GM18498 (cell line): ENCODE results near the gene EEFSEC.

Experiments
- ATAC-seq: cut with Tn5 transposase; IDR thresholded peaks from one replicate; pipeline ENCODE4 v1.9.1; 2021; ENCODE audit warnings: mild to moderate bottlenecking, moderate library complexity; ENCODE audit not compliant: unreplicated experiment

The EEFSEC gene

DNA sequence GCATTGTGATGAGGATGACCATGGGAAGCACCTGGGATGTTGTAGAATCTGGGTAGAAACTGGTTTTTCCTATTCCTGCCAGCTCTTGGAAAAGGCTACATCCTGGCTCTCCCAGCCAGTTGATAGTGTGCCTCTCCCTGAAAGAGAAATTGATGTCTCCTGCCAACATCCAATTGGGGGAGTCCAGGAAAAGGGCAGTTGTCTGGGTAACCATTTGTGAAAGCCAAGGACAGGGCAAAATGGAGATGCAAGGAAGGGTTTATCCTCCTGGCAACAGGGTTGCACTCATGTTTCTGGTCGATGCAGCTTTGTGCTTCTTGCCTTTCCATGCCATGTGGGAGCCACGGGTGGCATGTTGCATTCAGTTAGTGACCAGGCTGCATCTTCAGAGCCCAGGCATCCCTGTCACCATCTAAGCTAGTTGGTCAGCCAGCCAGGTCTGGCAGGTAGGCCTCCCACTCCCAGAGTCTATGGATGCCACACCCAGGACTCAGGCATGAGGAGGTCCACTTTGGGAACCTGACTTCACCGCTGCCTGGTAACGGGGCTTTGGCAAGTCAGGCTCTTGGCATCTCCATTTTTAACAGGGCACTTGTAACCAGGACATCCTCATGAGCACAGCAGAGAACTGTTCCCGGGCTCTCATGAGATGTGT, 159.9 kb downstream of the EEFSEC start:
- no peak for ATAC-seq

DNA sequence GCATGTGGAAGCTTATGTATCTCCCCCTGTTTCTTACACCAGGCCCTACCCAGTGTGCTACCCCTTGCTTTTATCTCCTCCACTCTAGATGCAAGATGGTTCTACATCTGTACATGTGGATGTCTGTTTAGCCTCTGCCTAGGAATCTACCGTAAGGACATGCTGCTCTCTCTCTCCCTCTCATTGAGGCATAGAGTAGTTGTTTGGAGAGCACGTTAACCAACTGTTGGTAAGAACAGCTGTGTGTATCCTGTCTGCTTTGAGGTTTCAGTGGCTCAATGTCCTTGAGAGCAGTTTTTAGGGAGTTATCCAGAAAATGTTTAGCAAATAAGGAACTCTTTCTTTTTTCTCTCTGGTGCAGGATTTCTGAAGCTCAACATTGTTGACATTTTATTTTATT, 160.7 kb downstream of the EEFSEC start:
- ATAC-seq: no peak

DNA sequence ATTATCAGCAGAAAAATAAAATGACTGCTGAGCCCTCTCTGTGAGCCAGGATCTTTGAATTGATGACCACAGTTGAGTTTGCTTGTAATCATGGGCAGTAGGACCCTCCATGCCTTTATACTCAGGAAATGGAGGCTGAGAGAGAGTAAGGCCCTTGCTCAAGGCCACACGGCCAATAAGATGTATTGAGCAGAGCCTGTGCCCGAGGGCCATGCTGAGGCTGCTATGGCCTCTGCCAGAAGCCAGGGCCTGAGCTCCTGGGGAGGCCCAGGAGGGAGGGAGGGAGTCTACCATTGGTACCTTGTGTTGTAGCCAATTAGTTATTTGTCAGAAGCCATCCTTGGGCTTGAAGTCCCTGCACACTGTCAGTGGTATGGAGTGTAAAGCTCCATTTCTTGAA, 162.0 kb downstream of the EEFSEC start:
- ATAC-seq: no peak

DNA sequence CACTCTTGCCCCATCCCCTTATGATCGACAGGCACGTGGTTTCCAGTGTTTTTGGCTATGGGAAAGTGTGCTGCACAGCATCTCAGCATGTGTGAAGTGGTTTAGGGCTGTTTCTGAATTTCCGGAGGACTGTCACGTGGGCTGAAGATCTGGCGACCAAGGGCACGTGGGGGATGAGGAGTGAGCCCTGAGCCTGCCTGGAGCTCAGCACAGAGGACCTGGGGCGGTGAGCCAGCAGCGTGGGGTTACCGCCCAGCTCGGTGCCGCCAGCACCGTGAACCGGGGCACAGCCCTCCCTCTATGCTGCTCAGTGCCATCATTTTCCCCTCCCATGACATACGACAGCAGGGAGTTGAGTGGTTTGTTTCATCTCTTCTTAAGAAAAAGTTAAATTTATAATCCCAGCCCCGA, 163.2 kb downstream of the EEFSEC start:
- ATAC-seq: no peak

DNA sequence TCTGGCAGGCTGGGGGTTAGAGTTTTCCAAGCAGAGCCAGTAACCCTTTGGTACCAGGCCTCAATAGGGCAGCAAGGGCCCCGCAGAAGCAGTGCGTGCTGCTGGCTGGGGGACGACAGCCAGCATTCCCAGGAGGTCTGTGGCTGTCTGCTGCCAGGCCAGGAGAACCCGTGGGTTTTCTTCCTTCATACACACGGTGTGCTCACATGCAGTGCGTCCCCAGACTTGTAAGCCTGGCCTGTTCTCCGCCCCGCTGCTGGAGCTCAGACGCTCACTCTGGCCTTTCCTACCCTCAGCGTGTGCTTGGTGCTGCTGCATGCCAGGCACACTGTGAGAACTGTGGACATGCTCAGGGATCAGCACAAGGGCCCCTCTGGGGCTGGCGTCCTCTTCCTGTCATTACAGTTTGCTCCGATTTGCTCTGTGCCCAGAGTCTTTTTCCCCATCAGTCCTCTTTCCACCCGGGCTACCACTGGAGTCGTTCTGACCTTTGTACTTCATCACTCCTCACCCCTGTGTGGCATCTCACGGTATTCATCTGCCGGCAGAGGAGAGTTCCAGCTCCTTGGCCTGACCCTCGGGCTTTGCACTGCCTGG, 163.9 kb downstream of the EEFSEC start:
- ATAC-seq: no peak

DNA sequence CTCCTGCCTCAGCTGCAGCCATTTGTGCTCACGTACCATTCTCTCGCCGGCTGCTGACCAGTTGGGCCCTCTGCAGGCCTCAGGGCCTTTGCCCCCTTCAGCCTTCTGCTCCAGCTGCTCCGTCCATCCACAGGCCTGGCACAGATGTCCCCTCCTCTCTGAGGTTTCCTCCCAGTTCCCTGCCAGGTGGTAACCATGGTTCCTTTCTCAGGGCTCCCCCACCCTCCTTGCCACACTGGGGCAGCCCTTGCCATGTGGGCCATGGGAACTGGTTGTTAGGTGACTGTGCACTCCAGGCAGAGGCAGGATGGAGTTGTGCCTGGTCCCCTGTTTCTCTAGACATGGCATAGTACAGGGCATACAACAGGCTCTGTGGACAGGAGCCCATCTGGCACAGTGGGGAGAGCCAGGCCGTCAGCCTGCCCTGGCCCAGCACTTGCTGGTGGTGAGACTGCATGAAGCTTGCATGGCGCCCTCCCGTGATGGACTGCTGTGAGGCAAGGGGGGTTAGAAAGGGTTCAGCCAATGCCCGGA, 164.5 kb downstream of the EEFSEC start:
- ATAC-seq: no peak

DNA sequence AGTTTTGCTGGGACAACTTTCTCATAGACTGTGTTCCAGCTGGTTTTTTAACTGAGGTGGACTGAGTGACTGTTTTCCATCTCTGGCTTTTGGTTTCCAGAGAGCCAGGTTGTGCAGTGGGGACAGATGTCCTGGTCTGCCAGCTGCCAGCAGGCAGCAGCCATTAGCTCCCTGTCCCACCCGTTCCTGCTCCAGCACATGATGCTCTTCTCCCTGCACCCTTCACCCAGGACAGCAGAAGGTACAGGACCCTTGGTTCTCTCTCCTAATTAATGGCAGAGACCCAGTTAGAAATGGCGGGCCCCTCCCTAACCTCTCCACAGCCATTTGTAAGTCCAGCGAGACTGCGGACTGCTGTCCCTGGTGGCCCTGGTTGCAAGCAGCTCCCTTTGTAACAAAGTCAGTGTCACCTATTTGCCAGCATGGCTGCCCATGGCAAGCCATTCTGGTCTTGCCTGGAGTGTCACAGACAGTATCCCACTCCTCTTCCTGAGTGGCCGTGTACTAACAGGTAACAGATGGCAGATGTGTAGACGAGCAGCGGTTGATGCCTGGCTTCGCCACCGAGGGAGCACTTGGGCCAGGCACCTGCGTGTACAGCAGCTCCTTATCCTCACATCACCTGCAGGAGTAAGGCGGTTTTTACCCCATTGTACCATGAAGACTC, 165.1 kb downstream of the EEFSEC start:
- ATAC-seq: no peak

DNA sequence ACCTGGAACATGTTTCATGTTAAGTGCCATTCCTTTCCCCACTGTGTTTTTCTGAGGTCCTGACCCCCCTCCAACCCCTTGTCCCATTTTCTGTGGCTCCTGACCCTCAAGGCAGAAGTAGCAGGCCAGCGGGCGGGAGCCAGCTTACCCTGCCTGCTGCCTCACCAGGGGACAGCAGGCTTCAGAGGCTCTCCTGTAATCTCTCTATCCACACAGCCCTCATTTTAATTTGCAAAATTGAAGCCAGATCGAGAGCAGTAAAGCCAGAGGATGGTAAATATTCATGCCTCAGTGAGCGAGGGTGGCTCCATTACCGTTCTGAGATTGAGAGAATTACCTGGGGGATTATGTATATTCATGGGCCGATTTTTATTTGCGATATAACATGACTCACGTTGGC, 165.8 kb downstream of the EEFSEC start:
- ATAC-seq: no peak

DNA sequence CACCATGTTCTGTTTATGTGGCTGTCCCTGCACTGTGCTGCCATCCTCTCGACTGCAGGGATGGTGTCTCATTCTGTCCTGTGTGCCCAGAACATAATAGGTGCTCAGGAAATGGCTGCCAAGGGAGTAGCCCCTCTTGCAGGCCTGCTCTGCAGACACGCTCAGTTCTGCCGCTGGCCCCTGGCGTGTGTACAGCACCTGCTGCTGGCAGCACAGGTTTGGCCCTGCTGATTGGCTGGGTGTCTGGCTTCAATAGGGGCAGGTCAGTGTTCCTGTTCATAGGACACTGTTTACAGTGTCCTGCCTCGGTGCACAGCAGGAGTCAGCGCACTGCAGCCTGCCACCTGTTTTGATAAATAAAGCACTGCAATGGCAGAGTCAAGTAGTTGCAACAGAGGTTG, 166.5 kb downstream of the EEFSEC start:
- no peak for ATAC-seq

DNA sequence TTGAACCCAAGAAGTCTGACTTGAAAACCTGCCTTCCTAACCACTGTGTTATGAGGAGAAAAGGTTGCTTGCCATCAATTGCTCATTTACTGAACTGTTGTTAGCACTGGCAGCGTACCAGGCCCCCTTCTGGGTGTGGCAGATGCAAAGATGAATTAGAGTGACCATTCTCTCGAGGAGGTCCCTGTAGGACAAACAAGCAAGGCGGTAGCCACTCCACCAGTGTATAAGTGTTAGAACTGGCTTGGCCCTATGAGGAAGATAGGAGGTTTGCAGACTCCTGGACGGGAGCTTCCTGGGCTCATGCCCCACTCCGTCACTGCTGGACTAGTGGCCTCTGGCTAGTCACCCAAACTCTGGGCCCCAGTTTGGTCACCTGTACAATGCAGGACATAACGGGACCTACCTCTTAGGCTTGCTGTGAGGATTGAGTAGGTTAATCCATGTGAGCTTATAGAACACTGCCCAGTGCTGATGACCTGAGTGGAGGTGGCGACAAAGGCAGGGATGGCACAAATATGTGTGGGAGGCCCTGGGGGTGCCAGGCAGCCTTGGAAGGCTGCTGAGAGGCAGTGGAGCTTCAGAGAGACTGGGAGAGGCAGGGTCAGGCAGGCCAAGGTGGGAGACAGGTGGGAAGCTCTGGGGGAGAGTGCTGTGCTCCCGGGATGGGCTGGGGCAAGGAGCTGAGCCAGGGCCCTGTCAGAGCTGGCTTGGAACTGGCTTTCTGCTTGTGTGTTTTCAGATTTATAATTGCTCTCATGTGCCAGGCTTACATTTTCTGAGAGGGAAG, 167.5 kb downstream of the EEFSEC start:
- no peak for ATAC-seq

DNA sequence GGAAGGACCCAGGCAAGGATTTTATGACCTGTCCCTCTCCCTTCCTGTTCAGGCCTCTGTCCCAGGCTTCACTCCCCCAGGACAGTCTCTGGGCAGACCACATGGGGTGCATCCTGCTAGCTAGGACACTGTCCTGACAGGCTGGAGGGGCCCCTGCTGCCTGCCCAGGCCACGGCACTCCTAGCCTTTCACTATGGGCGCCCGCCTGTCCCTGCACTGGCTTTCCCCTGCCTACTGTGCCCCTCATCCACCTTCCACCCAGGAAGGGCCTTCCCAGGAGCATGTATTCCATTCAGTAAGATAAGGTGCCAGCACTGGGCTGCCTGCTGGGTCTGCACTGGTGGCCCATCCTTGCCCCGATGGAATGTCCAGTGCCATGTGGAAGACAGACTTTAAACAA, 168.1 kb downstream of the EEFSEC start:
- no peak for ATAC-seq

DNA sequence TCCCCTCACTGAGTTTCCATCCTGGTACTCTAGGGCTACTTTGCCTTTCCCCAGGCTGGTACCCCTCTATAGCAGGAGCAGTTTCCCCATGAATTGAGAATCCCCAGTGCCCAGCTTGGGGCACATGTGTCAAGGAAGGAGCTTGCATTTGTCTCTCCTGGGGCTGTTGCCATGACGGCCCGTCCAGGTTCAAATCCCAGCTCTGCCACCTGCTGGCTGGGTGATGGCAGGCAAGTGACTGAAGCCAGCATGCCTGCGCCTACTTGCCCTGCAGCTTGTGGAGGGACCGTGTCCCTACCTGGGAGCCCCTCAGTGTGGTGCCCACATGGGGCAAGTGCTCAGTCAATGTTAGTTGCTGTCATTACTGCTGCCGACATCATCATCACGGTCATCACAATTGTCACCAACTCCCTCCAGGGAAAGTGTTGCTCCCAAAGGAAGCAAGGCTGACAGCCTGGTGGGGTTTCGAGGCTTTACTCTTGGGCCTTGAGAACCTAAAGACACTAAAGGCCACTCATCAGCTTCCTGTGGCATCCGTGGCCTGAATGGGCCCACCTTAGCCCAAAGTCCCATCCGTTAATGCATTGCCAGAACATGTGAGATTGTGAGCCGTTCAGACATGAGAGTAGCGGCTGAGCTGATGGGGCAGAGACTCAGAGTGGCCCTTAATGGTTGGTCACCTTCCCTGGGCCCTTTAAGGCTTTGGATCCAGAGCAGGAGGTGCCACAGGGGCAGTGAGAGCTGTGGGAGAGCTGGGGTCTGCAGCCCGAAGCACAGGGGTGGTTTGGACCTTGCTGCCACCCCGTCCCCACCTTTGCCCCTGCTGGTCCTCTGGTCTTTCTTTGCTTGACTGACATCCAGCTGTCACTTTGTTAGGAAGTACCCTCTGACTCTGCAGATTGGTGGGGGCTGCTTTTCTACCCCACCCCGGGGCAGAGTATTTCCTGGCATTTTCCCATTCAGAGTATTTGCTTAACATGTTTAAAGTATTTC, 169.0 kb downstream of the EEFSEC start:
- ATAC-seq: no peak

DNA sequence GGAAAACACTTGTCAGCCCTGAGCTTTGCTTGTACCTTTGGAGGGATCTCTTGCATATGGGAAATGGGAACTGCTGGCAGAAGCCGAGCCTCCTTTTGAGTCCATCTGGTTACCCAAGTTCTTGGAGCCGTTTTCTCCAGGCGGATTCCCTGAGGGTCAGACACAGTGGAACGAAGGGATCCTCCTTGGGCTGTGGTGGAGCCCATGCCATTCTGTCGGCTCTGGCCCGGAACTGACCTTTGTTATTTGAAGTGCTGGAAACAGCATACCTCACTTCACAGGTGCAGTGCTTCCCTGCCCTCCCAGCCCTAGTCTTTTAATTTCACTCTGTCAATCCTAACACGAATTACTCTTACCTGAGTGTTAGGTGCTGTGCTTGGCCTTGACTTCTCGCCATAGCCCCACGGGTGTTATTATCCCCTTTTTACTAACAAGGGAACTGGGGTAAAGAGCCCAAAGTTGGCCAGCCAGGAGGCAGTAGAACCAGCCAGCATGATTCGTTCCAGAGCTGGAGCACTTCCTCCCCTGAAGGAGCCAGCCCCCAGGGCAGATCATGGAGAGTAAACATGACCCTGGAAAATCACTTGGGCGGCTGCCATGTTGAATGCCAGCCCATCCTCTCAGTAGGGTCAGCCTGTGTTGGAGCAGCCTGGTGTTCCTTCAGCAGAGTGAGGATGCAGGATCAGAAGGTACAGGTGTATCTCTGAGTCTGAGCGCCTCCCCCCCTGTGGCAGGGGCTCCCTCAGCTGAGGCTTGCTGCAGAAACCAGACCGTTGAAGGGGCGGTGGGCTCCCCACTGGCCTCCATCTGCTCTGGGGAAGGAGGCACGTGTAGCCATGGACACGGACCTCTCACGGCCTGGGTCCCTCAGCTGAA, 170.2 kb downstream of the EEFSEC start:
- no peak for ATAC-seq

DNA sequence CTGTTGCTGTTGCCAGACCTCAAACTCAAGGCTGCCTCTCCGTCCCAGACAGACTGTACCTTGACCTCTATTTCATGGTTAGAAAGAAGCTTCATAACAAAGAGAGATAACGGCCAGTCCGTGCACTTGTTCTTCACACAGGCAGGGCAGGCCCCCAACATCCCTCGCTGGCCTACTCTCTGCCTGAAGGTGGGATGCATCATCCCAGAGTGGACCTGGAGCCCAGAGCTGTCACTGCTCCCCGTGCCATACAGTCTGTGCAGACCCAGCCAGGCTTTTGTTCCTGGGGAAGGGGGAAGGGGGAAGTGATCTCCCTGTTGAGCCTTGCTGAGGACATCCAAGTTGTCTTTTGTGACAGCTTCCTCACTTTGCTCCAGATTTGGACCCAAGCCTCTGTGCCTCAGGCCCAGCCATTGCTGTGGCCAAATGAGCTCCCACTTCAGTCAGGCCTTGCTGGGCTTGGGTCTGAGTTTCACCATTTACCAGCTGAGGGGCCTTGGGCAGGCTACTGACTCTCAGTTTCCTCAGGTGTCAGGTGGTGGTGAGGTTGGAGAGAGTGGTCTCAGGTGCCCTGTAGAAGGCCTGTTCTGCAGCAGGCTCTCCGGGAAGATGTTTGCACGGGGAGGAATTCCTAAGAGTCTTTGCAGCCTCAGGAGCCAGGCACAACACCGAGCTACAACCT, 171.8 kb downstream of the EEFSEC start:
- ATAC-seq: no peak

DNA sequence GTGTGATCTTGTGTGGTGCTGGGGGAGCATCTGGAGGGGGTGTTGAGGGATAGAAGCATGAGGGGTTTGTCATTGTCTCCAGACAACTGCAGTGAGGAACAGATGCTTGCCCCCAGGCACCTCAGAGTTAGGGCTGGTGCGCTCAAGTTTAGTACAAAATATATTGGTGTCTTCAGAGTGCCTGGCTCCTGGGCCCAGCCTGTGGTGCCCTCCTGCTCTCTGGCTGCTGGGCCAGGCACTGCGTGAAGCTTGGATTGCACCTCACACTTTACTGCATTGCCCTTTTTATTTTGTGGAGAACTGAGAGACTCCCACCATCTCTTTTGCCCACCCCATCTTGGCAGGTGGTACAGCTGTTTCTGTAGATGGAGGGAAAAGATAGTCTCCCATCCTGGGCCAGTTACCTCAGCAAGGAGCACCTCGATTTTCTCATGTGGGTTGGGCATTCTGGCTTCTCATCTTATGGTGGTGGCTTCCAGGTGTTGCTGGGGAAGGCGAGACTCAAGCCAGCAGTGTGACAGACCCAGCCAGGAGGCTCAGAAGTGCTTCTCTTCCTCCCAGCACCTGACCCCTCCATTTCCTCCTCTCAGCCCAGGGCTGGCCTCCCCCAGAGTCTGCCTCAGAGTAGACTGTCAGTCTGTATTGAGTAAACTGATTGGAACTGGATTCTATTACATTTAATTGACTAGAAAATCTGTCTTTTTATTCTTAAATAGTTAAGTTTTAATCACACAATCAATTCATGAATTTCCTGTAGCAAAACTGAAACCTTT, 173.0 kb downstream of the EEFSEC start:
- no peak for ATAC-seq

DNA sequence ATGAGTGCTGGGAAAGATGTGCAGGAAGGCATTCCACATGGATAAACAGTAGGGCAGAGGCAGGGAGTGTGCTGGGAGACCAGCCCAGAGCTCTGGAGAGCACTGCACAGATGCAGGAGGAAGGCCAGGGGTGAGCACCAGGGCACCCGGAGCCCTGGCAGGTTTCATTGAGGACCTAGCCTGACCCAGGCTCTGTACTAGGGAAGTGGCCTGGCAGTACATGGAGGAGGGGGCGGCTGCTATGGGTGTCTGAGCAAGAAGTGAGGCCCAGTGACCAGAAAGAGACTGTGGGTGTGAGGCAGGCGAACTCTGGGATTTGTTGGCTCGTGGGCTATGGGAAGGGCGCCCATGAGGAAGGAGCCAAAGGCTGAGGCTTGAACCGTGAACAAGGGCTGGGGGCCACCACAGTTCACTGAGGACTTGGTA, 174.3 kb downstream of the EEFSEC start:
- ATAC-seq: no peak

DNA sequence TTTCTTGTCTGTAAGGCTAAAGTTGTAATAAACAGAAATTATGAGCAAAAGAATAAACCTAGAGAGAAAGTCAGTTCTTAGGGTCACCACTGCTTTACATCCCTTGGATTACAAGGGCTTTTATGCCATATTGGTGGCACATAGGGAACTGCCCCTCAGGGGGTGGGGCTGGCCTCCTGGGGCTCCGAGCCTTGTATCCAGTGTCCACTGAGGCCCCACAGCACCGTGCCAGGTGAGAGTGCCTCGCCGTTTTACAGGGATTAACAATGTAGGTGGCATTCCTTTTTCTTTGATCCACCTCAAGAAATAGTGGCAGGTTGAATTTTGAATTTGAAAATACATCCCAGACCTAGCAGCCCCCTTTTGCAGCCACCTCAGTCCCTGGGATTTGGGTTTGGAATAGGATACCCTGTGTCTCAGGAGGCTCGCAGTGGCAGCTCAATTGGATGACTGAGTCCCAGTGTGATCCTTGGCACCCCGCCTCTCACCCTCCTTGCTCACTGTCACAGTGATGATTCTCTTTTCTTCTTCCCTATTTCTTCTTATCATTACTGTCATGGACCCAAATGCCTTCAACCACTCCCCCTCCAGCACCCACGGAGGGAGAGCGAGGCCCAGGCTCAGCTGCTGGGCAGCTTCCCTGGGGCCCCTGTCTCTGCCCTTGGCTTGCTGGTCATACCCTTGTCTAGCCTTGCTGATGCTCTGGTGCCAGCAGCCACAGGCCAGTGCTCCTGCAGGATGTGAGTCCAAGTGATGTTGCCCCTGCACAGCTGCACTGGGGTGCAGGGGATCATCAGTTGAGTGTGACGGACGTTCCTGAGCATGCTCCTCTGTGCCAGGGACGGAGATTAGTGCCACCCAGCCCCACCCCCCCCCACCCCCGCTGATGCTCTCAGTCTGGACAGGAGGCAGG, 175.5 kb downstream of the EEFSEC start:
- no peak for ATAC-seq
